ENCODE measurements around the gene PCDH9.
"Not testable (repeated sequence)": the region's sequence is repeated elsewhere in the genome, so short reads cannot be mapped to it uniquely, and the experiment has no call there.

The PCDH9 gene

DNA sequence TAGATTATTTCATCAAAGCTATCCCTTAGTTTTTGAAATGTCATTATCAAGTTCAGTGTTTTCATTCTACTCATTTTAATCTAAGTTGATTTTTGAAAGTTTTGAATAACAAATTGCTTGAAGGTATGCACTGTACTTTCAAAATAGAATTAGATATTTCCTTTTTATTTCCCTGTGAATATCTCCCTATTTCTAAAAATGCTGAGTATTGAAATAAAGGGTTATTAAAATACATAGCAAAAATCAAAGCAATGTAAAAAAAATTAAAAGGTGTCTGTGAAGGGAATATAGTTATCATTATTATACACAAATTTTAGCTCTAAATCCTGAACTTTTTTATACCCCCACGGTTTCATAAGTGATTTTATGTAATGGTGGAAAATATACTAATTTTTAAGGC is 967.8 kb downstream of the PCDH9 start:
- DNase-seq (ENCODE audit: low read depth), result no peak

DNA sequence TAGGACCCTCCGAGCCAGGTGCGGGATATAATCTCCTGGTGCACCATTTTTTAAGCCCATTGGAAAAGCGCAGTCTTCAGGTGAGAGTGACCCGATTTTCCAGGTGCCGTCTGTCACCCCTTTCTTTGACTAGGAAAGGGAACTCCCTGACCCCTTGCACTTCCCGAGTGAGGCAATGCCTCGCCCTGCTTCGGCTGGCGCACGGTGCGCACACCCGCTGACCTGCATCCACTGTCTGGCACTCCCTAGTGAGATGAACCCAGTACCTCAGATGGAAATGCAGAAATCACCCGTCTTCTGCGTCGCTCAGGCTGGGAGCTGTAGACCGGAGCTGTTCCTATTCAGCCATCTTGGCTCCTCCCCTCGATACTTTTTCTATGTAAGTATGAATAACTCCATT is 970.7 kb downstream of the PCDH9 start:
- DNase-seq (ENCODE audit: low read depth), result not testable (repeated sequence)

Measured in stimulated activated CD8-positive, alpha-beta memory T cell treated with anti-CD3 and anti-CD28 coated beads, Interleukin-15, amount 100 ng/mL, for 24 hours (primary cell).